ENCODE results near the gene ELL.

The ELL gene

DNA sequence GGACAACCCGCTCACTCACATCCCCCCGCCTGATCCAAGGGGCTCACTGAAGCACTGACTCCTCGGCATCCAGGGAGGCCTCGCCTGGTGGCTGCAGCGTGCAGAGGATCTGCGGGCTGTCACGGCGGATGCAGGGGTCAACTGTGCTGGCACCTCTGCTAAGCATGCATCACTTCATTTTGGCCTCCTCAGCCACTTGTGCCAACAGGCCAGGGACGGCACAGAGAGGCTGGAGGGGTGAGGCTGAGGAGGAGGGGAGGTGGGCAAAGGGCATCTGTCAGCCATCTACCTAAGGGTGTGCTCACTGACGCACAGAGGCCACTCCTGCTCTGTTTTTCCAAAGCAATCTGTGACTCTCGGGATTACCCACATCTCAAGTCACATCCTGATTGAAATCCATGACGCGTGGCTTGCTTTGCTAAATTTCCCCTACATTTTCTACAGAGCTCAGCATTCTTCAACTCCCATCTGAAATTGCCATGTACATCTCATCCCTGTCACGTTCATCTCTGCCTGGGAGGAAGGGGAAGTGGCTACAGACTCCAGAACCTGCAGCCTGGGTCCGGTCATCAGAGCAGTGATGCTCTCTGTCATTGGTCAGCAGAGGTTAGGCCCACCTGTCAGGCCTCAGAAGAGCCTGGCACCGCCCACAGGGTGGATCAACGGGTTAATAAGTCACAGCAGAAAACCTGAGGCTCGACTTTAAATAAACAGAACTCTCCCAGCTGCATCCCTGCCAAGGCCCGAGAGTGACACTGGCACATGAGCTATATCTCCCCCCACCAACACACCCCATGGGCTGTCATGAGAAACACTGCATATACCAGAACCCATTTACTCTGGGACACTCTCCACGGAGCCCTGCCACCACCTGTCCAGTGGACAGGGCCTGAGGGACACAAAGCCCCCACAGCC, 17.6 kb downstream of the ELL start:
- no peak for DNase-seq

GRCh38 chr19:18503337-18503970, 18.4 kb downstream of the ELL start:
- DNase-seq = no peak

- DNase-seq = no peak
These were observed 19.1 kb downstream of the ELL start for GRCh38 chr19:18502638-18503294.

DNA sequence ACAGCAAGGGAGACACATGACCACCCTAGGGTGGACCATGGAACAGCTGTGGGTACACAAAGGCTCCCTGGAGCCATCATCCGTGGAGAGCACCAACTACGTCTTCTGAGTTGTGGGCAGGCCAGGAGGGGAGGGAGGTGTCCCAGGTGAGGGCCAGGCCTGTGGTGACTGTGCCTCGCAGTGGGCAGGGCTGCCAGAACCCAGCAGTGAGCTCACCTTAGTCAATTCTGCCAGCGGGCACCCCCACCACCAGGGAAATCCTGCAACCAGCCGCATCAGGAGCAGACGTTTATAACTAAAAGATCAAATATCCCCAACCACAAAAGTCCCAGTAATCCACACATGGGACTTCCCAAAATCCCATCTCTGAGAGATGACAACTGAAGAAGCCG, 19.6 kb downstream of the ELL start:
- no peak for DNase-seq

DNA sequence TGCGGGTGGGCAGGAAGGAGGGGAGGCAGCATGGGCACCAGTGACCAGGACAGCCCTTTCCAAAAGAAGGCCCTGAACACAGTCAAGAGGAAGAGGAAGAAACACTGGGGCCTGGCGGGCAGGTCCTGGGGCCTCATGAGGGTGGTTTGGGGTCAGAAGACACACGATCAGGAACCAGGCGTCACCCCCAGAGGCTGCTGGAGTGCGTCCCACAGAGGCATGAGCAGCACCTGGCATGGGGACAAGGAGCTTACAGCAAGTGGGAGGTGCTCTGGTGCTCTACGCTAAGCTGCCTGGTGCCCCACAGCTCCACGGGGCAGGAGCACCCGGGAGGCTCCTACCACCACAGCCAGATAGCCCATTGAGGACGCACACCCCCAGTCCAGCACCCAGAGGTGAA, 20.0 kb downstream of the ELL start:
- no peak for DNase-seq

- no peak for DNase-seq
These were observed 20.5 kb downstream of the ELL start for GRCh38 chr19:18501351-18501750.

- DNase-seq = no peak
These were observed 21.1 kb downstream of the ELL start for GRCh38 chr19:18500799-18501198.

GRCh38 chr19:18500376-18500775, 21.5 kb downstream of the ELL start:
- DNase-seq = no peak

GRCh38 chr19:18499055-18499775, 22.7 kb downstream of the ELL start:
- no peak for DNase-seq

DNA sequence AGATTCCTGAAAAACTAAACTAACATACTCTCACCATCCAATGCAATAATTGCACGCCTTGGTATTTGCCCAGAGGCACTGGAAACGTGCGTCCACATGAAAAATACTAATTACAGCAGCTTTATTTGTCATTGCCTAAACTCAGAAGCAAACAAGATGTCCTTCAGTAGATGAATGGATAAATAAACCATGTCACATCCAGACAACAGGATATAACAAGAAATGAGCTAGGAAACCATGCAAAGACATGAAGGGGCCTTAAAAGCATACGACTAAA, 25.0 kb downstream of the ELL start:
- no peak for DNase-seq

DNA sequence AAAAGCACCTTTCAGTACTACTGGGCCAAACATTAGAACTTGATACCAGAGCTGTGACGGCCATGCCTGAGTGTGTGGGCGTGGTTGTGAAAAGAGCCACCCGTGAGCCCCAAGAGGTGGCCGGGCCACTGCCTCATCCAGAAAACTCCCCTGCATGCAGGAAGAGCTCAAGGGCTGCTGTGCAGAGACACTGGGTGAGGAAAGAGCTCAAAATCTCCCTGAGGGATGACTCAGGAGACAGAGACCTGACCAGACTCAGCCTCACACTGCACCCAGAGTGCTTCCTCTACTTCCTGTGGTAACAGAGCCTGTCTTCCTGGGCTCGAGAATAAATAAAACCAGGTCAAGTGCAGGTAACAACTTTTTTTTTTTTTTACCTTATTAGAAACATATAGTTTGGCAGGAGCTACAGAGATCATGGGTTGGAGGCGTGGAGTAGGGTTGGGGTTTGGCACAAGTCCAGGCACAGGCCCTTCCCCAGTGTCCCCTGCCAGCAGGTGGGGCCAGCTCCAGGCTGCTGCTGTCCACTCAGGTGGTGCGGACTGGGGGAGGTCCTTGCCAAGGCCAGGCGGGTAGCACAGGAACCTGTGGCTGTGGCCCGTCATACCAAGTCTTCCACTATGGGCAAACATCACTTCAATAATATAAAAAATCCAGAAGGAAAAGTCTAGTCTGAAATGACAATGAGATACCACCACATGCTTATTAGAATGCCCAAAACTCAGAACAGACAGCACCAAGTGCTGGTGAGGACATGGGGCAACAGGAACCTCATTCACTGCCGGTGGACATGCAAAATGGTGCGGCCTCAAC, 25.5 kb downstream of the ELL start:
- peak; percentile 56 to 70 for DNase-seq

DNA sequence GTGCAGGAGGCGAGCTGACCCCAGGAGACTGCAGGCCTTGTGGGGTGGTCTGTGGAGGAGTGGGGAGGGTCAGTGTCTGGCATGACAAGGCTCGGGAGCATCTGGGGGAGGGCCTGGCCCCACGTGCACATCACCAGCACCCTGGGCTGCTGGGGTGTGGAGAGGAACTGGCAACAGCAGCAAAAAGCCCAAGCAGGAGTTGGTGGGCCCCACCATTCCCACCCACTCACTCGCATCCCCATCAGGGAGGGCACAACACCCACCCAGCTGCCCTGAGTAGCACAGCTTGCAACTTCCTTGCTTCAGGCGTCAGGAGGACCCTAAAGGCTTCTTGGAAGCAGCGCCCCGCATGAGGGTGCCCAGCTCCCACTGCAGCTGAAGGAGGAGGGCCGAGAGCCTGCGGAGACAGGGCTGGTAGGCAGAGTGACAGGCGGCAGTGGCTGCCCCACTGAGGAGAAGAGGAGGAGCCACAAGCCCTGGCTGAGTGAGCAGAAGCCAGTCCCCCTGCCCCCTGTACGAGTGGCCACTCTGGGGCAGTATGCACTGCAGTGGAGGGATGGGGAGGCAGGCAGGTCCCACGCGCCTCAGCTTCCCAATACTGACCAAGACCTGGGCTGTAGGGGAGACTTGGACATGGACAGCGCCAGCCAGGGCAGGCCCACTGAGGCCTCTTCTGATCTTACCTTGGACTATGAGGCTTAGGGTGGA, 26.5 kb downstream of the ELL start:
- no peak for DNase-seq

- DNase-seq = peak in 1 of 2 experiments; percentile 51
These were observed 27.6 kb downstream of the ELL start for GRCh38 chr19:18494267-18494607.

- no peak for DNase-seq
These were observed 28.2 kb downstream of the ELL start for GRCh38 chr19:18493440-18494266.

- DNase-seq = no peak
These were observed 29.6 kb downstream of the ELL start for GRCh38 chr19:18491995-18492953.

- no peak for DNase-seq
These were observed 31.1 kb downstream of the ELL start for GRCh38 chr19:18490728-18491127.

DNA sequence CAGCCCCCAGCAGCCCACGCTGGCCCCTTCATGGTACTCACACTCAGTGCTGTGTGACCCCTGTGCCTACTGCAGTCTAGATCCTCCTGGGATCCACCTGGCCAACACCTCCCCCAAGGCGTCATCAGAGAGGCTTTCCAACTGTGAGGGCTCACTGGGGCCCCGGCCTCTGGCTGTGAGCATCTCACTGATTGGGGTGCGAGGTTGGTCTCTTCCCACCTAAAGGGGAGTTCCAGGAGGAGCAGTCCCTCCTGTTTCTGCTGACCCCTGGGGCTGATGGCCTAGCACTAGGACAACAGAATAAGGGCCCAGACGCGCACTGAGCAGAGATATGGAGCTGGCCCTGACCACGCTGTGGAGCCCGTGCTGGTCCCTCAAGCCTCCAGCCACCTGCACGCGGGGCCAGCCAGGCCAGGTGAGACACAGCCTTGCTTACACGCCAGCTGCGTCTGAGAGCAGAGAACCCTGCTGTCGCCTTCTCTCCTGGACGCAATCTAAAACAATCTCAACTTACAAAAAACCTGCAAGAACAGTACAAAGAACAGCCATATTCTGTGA, 32.2 kb downstream of the ELL start:
- no peak for DNase-seq

DNA sequence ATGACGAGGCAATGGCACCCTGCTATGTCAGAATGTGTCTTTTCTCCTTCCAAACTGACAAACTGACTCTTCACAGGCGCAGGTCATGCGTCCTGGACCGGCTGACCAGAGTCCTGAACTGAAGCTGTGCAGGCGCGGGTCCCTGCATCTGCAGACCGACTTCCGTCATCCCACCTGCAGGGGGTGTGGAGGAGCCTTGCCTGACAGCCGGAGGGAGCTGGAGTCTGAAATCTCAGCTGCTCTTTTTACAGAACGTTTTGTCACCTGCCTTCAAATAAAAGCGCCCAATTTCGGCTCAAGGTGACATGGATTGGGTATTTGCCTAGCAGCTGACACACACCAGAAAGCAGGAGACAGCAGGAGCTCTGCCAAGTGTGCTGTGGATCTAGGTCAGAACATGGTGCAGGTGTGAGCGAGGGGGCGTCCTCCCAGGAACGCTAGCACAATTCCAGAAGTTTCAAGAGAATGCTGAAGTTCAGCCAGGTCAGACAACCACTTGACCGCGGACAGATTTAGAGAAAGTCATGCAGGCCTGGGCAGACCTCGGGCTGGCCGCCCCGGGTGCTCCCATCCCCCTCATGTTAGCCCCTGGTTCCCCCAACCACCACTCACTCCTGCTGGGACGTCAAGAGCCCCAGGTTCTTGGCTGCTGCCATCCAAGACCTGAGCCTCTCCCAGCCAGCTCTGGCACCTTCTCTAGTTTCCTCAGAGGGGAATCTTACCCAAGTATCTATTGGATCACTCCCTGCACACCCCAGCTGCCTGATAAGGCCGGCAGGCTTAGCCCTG, 32.8 kb downstream of the ELL start:
- no peak for DNase-seq

GRCh38 chr19:18488403-18488723, 33.5 kb downstream of the ELL start:
- no peak for DNase-seq
